ENCODE measurements around the gene ZBTB3. TPM values are rescaled to one million over a fixed set of nuclear protein-coding genes. Genes with fewer than 3 reads are reported as not detected.
A peak's percentile ranks its signal among the peaks of the same experiment; 100 is the strongest.

ZBTB3 gene
- polyA plus RNA-seq, 1 donor from 2014 or later: 8.5 TPM

DNA sequence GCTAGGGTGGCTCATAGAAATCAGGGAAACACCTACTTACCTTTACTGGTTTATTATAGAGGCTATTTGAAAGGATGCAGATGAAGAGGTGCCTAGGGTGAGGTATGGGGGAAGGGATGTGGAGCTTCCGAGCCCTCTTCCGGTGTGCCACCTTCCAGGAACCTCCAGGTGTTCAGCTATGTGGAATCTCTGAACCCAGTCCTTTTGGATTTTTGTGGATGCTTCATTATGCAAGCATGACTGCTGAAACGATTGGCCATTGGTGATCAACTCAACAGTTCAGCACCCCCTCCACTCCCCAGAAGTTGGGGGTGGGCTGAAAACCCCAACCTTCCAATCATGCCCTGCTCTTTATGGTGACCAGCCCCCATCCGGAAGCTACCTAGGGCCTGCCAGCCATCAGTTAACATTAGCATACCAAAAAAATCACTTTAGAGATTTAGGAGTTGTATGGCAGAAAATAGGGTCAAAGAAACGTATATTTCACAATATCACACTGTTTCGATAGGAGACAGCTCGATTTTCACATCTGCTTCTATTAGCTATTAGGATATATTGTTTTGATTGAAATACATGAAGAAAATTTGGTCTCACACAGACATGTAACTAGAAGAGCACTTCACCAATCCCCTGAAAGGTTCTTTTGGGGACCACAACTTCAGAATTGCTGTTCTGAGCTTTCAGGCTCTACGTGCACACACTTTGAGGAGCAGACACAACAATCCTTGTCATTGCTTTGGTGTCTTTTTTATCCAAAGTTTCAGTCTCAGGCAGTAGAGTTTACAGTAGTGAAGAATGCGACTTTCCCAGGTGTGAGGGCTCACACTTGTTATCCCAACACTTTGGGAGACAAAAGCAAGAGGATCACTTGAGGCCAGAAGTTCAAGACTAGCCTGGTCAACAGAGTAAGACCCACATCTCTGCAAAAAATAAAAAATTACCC, 4.2 kb upstream of the ZBTB3 start:
- Histone ChIP-seq H3F3A (ENCODE audit: insufficient read depth, low read length, poor library complexity, severe bottlenecking) (no peaks in the 10 kb centered on the region), H3K9me3 (ENCODE audit: low read length) (no peaks in the 10 kb centered on the region), H3K27ac (ENCODE audit: low read length) (no peak overlapping the region), H4K20me1 (ENCODE audit: insufficient read depth) (no peaks in the 10 kb centered on the region), H3K79me2 (replicated peaks; ENCODE audit: insufficient read depth, low read length) (peaks cover 16% of the 10 kb centered on the region), H3K9ac (ENCODE audit: low read length) (no peak overlapping the region), H2AFZ (ENCODE audit: low read depth, low read length) (no peak overlapping the region), H3K36me3 (ENCODE audit: insufficient read depth, low read length) (no peaks in the 10 kb centered on the region), H3K27me3 (ENCODE audit: insufficient read depth, low read depth, low read length) (no peaks in the 10 kb centered on the region), H3K4me3 (ENCODE audit: low read length) (no peak overlapping the region), H3K9me2 (ENCODE audit: insufficient read depth, low read length) (no peaks in the 10 kb centered on the region), H3K4me2 (ENCODE audit: low read length) (no peak overlapping the region)
- TF ChIP-seq, protein P1, sequence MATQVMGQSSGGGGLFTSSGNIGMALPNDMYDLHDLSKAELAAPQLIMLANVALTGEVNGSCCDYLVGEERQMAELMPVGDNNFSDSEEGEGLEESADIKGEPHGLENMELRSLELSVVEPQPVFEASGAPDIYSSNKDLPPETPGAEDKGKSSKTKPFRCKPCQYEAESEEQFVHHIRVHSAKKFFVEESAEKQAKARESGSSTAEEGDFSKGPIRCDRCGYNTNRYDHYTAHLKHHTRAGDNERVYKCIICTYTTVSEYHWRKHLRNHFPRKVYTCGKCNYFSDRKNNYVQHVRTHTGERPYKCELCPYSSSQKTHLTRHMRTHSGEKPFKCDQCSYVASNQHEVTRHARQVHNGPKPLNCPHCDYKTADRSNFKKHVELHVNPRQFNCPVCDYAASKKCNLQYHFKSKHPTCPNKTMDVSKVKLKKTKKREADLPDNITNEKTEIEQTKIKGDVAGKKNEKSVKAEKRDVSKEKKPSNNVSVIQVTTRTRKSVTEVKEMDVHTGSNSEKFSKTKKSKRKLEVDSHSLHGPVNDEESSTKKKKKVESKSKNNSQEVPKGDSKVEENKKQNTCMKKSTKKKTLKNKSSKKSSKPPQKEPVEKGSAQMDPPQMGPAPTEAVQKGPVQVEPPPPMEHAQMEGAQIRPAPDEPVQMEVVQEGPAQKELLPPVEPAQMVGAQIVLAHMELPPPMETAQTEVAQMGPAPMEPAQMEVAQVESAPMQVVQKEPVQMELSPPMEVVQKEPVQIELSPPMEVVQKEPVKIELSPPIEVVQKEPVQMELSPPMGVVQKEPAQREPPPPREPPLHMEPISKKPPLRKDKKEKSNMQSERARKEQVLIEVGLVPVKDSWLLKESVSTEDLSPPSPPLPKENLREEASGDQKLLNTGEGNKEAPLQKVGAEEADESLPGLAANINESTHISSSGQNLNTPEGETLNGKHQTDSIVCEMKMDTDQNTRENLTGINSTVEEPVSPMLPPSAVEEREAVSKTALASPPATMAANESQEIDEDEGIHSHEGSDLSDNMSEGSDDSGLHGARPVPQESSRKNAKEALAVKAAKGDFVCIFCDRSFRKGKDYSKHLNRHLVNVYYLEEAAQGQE (IDR thresholded peaks at IDR 0.05; ENCODE audit: borderline replicate concordance): no peak
- TF ChIP-seq RAD21 (conservative IDR thresholded peaks at IDR 0.05) (no peak), EZH2 (IDR thresholded peaks at IDR 0.05; ENCODE audit: borderline replicate concordance, insufficient read depth, low read length, poor library complexity, severe bottlenecking) (no peak), EP300 (conservative IDR thresholded peaks at IDR 0.05; ENCODE audit: poor library complexity, severe bottlenecking) (no peak), SMC3 (conservative IDR thresholded peaks at IDR 0.05; ENCODE audit: poor library complexity) (no peak)

- no peak overlapping the region for H3K4me2 ChIP-seq (ENCODE audit: low read length)
- H3F3A ChIP-seq (ENCODE audit: insufficient read depth, low read length, poor library complexity, severe bottlenecking): no peaks in the 10 kb centered on the region
- H3K9ac ChIP-seq (ENCODE audit: low read length): no peak overlapping the region
- H3K9me2 ChIP-seq (ENCODE audit: insufficient read depth, low read length): no peaks in the 10 kb centered on the region
- H3K36me3 ChIP-seq (ENCODE audit: insufficient read depth, low read length): no peaks in the 10 kb centered on the region
- no peaks in the 10 kb centered on the region for H3K9me3 ChIP-seq (ENCODE audit: low read length)
- no peak overlapping the region for H3K4me3 ChIP-seq (ENCODE audit: low read length)
- H3K27ac ChIP-seq (ENCODE audit: low read length): peak overlapping the region; percentile 95
- no peaks in the 10 kb centered on the region for H3K27me3 ChIP-seq (ENCODE audit: insufficient read depth, low read depth, low read length)
- TF ChIP-seq RAD21 (conservative IDR thresholded peaks at IDR 0.05) (no peak), EP300 (conservative IDR thresholded peaks at IDR 0.05; ENCODE audit: poor library complexity, severe bottlenecking) (no peak), CTCF (IDR thresholded peaks at IDR 0.05; ENCODE audit: poor library complexity, severe bottlenecking) (no peak), MXI1 (conservative IDR thresholded peaks at IDR 0.05; ENCODE audit: poor library complexity, severe bottlenecking) (no peak), EZH2 (IDR thresholded peaks at IDR 0.05; ENCODE audit: borderline replicate concordance, insufficient read depth, low read length, poor library complexity, severe bottlenecking) (no peak), POLR2AphosphoS5 (IDR thresholded peaks at IDR 0.05) (no peak), TAF1 (IDR thresholded peaks at IDR 0.05; ENCODE audit: low read depth) (no peak), SMC3 (conservative IDR thresholded peaks at IDR 0.05; ENCODE audit: poor library complexity) (no peak)
- TF ChIP-seq, protein P1 (IDR thresholded peaks at IDR 0.05; ENCODE audit: borderline replicate concordance): no peak
- H2AFZ ChIP-seq (ENCODE audit: low read depth, low read length): no peak overlapping the region
- no peaks in the 10 kb centered on the region for H4K20me1 ChIP-seq (ENCODE audit: insufficient read depth)
- H3K79me2 ChIP-seq (replicated peaks; ENCODE audit: insufficient read depth, low read length): peaks cover 5% of the 10 kb centered on the region
Measured at GRCh38 chr11:62755086-62755615, 1.2 kb upstream of the ZBTB3 start.

Measured in neural cell (in vitro differentiated cells).